ENCODE measurements around the gene UTP14A. TPM values are rescaled to one million over a fixed set of nuclear protein-coding genes. Genes with fewer than 3 reads are reported as not detected.

UTP14A gene
- polyA plus RNA-seq, 1 experiment = 20.8 TPM

GRCh38 chrX:129956145-129956544 lies 50.2 kb downstream of the UTP14A start:
- ChIA-PET CTCF (interaction anchor here (1.0 kb wide), 1 partner anchor 31 kb away, joined by 3 read pairs; no protein-coding TSS in a partner anchor), POLR2A (no interaction called here)
- no peak for DNase-seq (ENCODE audit: low read depth, low spot score)
- Histone ChIP-seq H3K27ac (ENCODE audit: low read depth, low read length) (no peak overlapping the region), H3K27me3 (ENCODE audit: control insufficient read depth, insufficient read depth, low read length) (no peaks in the 10 kb centered on the region), H3K4me3 (ENCODE audit: low read depth, low read length) (no peak overlapping the region), H3K9me3 (ENCODE audit: control insufficient read depth, insufficient read depth, low read length) (no peaks in the 10 kb centered on the region)
- no peak for TF ChIP-seq CTCF (IDR thresholded peaks at IDR 0.05; ENCODE audit: low read depth, low read length)

GRCh38 chrX:129956765-129957164 lies 50.8 kb downstream of the UTP14A start:
- ChIA-PET POLR2A (interaction anchor here (0.6 kb wide), 1 partner anchor 57 kb away, joined by 6 read pairs; no protein-coding TSS in a partner anchor), CTCF (interaction anchor here (1.0 kb wide), 1 partner anchor 31 kb away, joined by 3 read pairs; no protein-coding TSS in a partner anchor)
- Histone ChIP-seq H3K4me3 (ENCODE audit: low read depth, low read length) (peak overlapping the region; percentile 27), H3K27me3 (ENCODE audit: control insufficient read depth, insufficient read depth, low read length) (no peaks in the 10 kb centered on the region), H3K9me3 (ENCODE audit: control insufficient read depth, insufficient read depth, low read length) (no peaks in the 10 kb centered on the region), H3K27ac (ENCODE audit: low read depth, low read length) (no peak overlapping the region)
- no peak for TF ChIP-seq CTCF (IDR thresholded peaks at IDR 0.05; ENCODE audit: low read depth, low read length)
- DNase-seq (ENCODE audit: low read depth, low spot score) = no peak

- no peak overlapping the region for H3K27ac ChIP-seq (ENCODE audit: low read depth, low read length)
- no peak for TF ChIP-seq CTCF (IDR thresholded peaks at IDR 0.05; ENCODE audit: low read depth, low read length)
- no peaks in the 10 kb centered on the region for H3K27me3 ChIP-seq (ENCODE audit: control insufficient read depth, insufficient read depth, low read length)
- POLR2A ChIA-PET = interaction anchor here (0.6 kb wide), 1 partner anchor 58 kb away, joined by 6 read pairs; no protein-coding TSS in a partner anchor
- no peak for DNase-seq (ENCODE audit: low read depth, low spot score)
- CTCF ChIA-PET = interaction anchor here (1.0 kb wide), 1 partner anchor 32 kb away, joined by 3 read pairs; no protein-coding TSS in a partner anchor
- H3K4me3 ChIP-seq (ENCODE audit: low read depth, low read length) = peak overlapping the region; percentile 41
- no peaks in the 10 kb centered on the region for H3K9me3 ChIP-seq (ENCODE audit: control insufficient read depth, insufficient read depth, low read length)
These were observed 51.5 kb downstream of the UTP14A start for GRCh38 chrX:129957241-129958082.

GRCh38 chrX:129958083-129958465 lies 52.1 kb downstream of the UTP14A start:
- no peaks in the 10 kb centered on the region for H3K9me3 ChIP-seq (ENCODE audit: control insufficient read depth, insufficient read depth, low read length)
- DNase-seq (ENCODE audit: low read depth, low spot score) = no peak
- POLR2A ChIA-PET = no interaction called here
- no peak for TF ChIP-seq CTCF (IDR thresholded peaks at IDR 0.05; ENCODE audit: low read depth, low read length)
- CTCF ChIA-PET = no interaction called here
- no peak overlapping the region for H3K27ac ChIP-seq (ENCODE audit: low read depth, low read length)
- H3K27me3 ChIP-seq (ENCODE audit: control insufficient read depth, insufficient read depth, low read length) = no peaks in the 10 kb centered on the region
- no peak overlapping the region for H3K4me3 ChIP-seq (ENCODE audit: low read depth, low read length)

GRCh38 chrX:129958814-129959492 lies 53.0 kb downstream of the UTP14A start:
- no peaks in the 10 kb centered on the region for H3K27me3 ChIP-seq (ENCODE audit: control insufficient read depth, insufficient read depth, low read length)
- TF ChIP-seq CTCF (IDR thresholded peaks at IDR 0.05; ENCODE audit: low read depth, low read length) = no peak
- POLR2A ChIA-PET = interaction anchor here (0.6 kb wide), 1 partner anchor 22 kb away, joined by 5 read pairs; no protein-coding TSS in a partner anchor
- DNase-seq (ENCODE audit: low read depth, low spot score) = no peak
- no peak overlapping the region for H3K4me3 ChIP-seq (ENCODE audit: low read depth, low read length)
- CTCF ChIA-PET = no interaction called here
- H3K9me3 ChIP-seq (ENCODE audit: control insufficient read depth, insufficient read depth, low read length) = no peaks in the 10 kb centered on the region
- H3K27ac ChIP-seq (ENCODE audit: low read depth, low read length) = peak overlapping the region; percentile 11
